HK-2 (cell line): ENCODE results near the gene TBCEL.
"Not testable (repeated sequence)": the region's sequence is repeated elsewhere in the genome, so short reads cannot be mapped to it uniquely, and the experiment has no call there.

ENCODE experiments used
- DNase-seq: peaks from one replicate; pipeline ENCODE4 v3.0.0-alpha.2; 2018; ENCODE audit not compliant: unreplicated experiment

Gene TBCEL

GRCh38 chr11:121029153-121029552, 5.3 kb downstream of the TBCEL start:
- no peak for DNase-seq

DNA sequence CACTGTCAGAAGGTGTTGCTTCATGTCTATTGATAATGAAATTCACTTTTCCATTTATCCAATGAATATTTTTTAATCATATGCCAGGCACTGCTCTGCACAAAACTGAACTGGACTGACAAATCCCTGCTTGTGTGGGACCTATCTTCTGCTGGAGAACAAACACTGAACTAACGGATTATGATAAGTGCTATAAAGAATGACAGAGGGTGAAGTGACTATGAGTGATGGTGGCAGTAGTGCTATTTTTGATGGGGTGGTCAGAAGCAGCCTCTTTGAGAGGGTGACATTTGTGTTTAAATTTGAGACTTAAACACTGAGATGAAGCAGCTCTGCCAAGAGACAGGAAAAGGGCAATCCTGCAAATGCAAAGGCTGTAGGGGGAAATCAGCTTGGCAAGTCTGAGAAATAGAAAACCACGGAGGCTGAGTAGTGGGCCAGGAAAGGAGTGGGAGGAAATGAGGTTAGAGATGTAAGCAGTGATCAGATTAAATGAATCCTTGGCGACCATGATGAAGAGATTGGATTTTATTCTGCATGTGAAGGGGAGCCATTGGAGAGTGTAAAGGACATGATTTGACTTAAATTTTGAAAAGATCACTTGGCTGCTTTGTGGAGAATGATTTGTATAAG, 6.0 kb downstream of the TBCEL start:
- no peak for DNase-seq

- no peak for DNase-seq
Observed at GRCh38 chr11:121031167-121031566, 7.3 kb downstream of the TBCEL start.

GRCh38 chr11:121031648-121032047, 7.7 kb downstream of the TBCEL start:
- DNase-seq = not testable (repeated sequence)

- no peak for DNase-seq
Observed at GRCh38 chr11:121032546-121032945, 8.6 kb downstream of the TBCEL start.

GRCh38 chr11:121033635-121034034, 9.7 kb downstream of the TBCEL start:
- no peak for DNase-seq

GRCh38 chr11:121035169-121035755, 11.4 kb downstream of the TBCEL start:
- DNase-seq = no peak

DNA sequence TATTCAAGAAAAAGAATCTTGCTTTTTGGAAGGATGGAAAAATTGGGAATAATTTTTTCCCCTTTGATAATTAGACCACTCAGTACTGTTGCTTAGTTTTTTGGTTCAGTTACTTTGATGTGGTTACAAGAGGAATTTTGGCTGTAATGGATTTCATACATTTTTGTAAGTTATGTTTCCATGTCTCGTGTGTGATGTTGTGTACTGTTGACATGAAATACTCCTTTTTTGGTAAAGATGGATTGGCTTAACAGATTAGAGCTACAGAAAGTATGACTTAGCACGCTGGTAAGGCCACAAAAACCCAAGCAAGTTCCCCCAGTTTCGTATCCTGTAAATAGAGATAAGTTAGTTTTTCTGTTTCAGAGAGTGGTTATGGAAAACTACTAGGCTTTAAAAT, 11.9 kb downstream of the TBCEL start:
- DNase-seq = no peak

DNA sequence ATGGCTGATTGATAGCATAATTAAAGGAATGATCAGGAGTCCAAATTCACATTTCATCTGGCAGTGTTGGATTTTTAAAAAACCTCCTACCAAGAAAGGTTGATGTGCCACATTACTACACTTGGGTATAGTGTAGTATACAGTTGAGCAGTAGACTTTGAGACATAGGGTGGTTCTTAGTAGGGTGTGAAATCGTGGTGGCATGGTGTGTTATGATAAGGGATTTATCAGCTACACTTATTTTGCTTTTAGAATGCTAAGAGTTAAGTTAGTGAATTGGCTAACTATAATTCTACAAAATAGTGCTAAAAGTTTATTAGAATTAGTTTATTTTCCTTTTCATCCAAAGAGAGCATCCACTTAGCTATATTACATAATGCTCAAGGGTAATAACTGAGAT, 13.1 kb downstream of the TBCEL start:
- no peak for DNase-seq

DNA sequence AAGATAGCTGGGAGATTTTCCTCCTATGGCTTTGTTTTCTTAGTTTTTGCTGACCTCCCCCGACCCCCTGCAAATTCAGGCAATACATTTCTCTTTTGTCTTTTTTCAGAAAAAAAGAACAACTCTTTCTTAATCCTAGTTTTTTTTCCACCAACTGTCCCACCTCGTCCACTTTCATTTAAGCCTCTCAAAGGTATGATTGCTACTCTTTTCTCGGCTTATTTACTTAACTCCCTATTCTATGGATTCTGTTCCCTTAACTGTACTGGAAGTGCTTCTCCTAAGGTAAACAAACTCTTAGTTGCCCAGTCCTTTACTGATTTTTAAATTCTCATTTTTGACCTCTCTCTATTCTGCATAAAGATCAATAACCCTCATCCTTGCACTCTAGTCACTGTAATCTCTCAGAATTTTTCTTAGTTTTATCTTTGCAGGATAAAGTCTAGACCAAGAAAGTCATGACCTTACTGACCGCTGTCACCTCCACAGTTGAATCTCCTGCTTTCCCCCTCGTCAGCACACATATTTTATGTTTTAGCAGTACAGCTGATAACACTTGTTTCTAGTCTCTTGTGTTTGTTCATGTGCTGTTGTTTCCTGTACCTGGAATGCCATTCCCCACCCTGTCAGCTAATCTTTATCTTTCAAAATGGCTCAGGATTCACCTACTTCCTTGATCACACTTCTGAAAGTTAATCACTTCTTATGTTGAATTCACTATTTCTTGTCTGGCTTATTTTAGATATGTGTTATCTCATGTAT, 14.9 kb downstream of the TBCEL start:
- no peak for DNase-seq

- DNase-seq = no peak
Observed at GRCh38 chr11:121039971-121040613, 16.2 kb downstream of the TBCEL start.

DNA sequence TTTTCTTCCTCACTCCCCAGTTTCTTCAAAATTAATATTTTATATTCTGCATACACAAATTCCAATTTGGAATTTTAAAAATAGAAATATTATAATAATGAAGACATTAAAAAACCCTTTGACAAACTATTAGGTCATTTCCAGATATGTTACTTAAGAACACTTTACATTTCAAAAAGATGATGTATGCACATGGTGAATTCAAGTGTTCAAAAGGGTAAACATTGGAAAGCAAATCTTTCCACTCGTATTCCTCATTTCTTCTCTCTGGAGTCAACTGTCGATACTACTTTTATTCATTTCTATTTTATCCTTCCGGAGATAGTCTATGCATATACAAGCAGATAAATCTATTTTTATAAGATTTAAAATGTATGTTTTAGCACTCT, 16.7 kb downstream of the TBCEL start:
- no peak for DNase-seq

DNA sequence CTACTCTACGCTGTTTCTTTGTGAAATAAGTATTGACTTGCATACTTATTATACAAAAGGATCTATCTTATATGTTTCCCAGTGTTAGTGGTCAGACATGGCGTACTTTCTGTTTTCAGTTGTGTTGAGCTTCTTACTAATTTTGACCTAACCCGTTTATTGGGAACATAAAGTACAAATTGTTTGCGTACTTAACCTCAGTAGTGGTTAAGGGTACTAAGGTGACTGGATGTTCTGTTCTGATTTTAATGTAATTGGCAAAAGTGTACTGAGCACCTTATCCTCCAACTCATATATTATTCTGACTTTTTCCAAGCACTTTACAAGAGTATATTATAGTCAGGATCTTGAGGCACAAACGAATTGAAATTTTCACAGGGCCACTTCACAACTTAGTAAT, 17.2 kb downstream of the TBCEL start:
- no peak for DNase-seq

- no peak for DNase-seq
Observed at GRCh38 chr11:121042296-121042695, 18.4 kb downstream of the TBCEL start.

DNA sequence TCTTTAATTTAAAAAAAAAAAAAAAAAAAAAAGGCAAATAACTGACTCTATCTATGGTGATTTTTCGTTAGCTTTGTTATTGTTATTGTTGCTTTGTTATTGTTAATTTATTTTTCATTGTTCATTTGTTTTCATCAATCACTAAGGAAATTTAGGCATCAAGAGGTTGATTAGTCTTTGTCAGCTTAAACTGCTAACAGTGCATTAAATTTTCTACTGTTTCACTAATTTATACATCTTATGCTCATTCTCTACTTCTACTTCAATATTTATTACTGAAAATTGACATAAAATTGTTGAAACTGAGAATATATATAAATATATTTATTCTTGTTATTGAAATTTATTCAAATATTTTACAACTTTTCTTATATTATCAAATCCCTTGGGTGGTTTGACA, 24.0 kb downstream of the TBCEL start:
- no peak for DNase-seq

DNA sequence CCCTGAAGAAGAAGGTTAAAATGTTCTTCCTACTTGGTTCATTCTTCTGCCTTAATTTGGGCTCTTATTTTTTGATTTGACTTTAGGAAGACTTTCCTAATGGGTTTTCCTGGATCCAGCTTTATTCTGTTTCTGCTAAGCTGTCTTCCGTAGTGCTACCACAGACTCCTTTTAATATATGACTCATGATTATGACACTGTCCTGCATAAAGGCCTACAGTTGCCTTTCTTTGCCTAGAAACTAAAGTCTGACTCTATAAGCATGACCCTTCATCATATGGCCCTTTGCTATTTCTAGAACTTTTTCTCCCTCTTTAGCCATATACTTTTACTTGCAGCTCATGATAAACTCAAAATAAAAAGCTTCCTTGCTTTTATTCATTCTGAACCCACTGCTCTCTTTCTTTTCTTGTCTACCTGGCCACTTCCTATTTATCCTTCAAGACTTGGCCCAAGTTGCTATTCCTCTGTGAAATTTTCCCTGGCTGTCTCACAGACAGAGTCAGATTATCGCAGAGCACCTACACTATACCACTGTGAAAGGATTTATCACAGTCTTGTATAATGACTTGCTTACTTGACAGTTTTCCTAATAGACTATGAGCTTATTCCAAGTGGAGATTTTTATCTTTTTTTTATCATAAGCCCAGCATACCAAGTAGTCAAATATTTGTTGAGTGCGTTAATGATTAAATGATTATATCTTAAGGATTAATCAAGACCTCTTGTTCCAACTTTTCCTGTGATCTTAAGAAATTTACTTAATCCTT, 24.7 kb downstream of the TBCEL start:
- no peak for DNase-seq

DNA sequence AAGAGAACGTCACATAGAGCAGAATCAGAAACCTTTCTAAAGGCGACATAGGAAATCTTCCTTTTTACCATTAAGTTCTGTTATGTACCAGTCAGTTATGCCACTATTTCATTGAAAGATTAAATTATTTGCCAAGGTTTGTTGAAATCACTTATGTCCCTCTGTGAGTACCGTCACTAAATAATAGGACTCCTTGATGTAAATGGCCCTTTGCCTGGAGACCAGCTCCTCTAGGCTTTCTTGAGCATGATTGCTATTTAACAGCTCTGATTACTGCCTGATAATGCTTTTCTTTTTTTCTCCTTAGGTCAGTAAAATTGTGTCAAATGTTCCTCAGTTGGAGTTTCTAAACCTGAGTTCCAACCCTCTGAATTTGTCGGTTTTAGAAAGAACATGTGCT, 29.3 kb downstream of the TBCEL start:
- no peak for DNase-seq

DNA sequence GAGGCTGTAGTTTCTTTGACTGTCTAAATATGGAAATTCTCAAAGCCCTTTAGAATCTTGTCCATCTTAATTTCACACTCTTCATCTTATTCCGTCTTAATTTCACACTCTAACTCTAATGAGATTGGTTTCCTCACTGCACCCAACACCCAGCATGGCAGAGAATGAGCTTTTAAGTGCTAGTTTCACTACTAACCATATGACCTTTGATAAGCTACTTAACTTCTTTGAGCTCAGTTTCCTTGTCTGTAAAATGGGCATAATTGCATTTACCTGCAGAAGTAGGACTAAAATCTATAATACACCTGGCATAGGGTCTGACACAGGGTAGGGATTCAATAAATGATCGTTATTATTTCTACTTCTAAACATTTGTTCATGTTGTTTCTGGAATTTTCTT, 30.4 kb downstream of the TBCEL start:
- DNase-seq = no peak

DNA sequence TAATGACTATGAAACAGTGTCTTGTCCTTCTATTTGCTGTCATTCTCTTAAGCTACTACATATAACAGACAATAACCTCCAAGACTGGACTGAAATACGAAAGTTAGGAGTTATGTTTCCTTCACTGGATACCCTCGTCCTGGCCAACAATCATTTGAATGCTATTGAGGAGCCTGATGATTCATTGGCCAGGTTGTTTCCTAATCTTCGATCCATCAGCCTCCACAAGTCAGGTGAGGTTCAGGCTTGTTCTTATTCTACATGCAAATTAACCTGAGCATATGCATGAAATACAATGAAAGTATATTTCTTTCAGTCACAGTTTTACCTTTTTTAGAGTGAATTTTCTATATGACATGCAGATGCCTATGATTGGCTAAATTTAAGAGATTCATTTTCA, 31.2 kb downstream of the TBCEL start:
- DNase-seq = no peak

DNA sequence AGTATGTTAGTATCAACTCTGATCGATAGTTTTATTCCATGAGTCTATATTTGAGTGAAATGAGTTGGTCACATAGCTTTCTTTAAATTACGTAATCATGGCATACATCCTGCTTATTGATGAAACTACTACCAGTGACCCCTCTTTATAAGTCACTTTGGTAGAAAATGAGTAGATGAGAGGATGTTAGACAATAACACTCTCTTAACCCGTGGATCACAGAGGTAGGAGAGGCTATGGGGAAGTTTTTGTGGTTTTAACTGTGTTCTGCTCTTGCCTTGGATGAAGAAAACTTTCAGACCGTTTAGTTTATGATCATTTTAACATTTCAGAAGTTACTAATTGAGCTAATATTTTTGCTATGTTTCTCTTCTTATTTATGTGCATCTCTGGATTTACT, 34.0 kb downstream of the TBCEL start:
- no peak for DNase-seq

- DNase-seq = no peak
Observed at GRCh38 chr11:121058941-121059340, 35.0 kb downstream of the TBCEL start.

GRCh38 chr11:121059605-121060004, 35.7 kb downstream of the TBCEL start:
- DNase-seq = no peak
